ENCODE data around the gene RPIA. TPM values are rescaled to one million over a fixed set of nuclear protein-coding genes. Genes with fewer than 3 reads are reported as not detected.
"Not testable (repeated sequence)": the region's sequence is repeated elsewhere in the genome, so short reads cannot be mapped to it uniquely, and the experiment has no call there.

The RPIA gene
- total and polyA plus RNA-seq, 2 of the 4 experiments (the other 2 are of a cell fraction), result 4.1 to 8.6 TPM

GRCh38 chr2:88758702-88759101, 67.2 kb downstream of the RPIA start:
- H2BK15ac ChIP-seq (ENCODE audit: low read depth, low read length); H3K4me3 ChIP-seq (ENCODE audit: insufficient read depth, low read depth, low read length); H4K8ac ChIP-seq (ENCODE audit: low read depth in 2 of 2, low read length in 2 of 2); H4K91ac ChIP-seq (ENCODE audit: insufficient read depth, low read depth, low read length); H3K4ac ChIP-seq (ENCODE audit: low read depth, low read length); intact Hi-C loops (cut with micrococcal nuclease); ATAC-seq (ENCODE audit: low read depth); H2AFZ ChIP-seq (replicated peaks; ENCODE audit: low read length, poor library complexity); H3K4me2 ChIP-seq (ENCODE audit: low read depth, low read length); in situ Hi-C loops (cut with MboI; ENCODE audit: low sequenced_read_pairs); H3K14ac ChIP-seq (replicated peaks; ENCODE audit: low read depth, low read length); H4K20me1 ChIP-seq (ENCODE audit: insufficient read depth, low read length); H3K56ac ChIP-seq (ENCODE audit: extremely low read depth, insufficient read depth, low read length); DNase-seq; H3K9me3 ChIP-seq (ENCODE audit: control insufficient read depth, insufficient read depth, low read length); H2BK5ac ChIP-seq (ENCODE audit: low read depth, low read length, poor library complexity, severe bottlenecking); H3K4me1 ChIP-seq (ENCODE audit: control insufficient read depth, insufficient read depth, low read length); H3K9me1 ChIP-seq (ENCODE audit: insufficient read depth, low read length); H3K36me3 ChIP-seq (ENCODE audit: control insufficient read depth, insufficient read depth, low read length); H4K5ac ChIP-seq (ENCODE audit: low read depth, low read length); H2BK20ac ChIP-seq (ENCODE audit: low read depth, low read length); H2AK5ac ChIP-seq (ENCODE audit: low read depth, low read length); H3K23ac ChIP-seq (ENCODE audit: low read depth, low read length); POLR2A ChIA-PET (ENCODE audit: unreplicated experiment); BruUV-seq (replicated peaks); dilution Hi-C loops (cut with HindIII; ENCODE audit: low sequenced_read_pairs, unreplicated experiment); H3K18ac ChIP-seq (ENCODE audit: low read depth, low read length); H3K27ac ChIP-seq (ENCODE audit: insufficient read depth, low read length); H3K27me3 ChIP-seq (ENCODE audit: control insufficient read depth, insufficient read depth, low read length); H2BK120ac ChIP-seq (ENCODE audit: low read depth, low read length); H3K9ac ChIP-seq (ENCODE audit: low read depth, low read length); H2AK9ac ChIP-seq (replicated peaks; ENCODE audit: low read depth, low read length, poor library complexity); H3K79me1 ChIP-seq (ENCODE audit: low read depth in 1 of 2, low read length in 2 of 2); CTCF ChIA-PET: not testable (repeated sequence)
- 75% methylated on average over 1 of the region's 2 CpGs; no CpG with 5 or more reads in 1 of the 2 experiments for WGBS, 2 experiments (ENCODE audit: extremely low coverage in 2 of 2, insufficient read length in 1 of 2)
